ENCODE data around the gene RASA3.

The RASA3 gene

DNA sequence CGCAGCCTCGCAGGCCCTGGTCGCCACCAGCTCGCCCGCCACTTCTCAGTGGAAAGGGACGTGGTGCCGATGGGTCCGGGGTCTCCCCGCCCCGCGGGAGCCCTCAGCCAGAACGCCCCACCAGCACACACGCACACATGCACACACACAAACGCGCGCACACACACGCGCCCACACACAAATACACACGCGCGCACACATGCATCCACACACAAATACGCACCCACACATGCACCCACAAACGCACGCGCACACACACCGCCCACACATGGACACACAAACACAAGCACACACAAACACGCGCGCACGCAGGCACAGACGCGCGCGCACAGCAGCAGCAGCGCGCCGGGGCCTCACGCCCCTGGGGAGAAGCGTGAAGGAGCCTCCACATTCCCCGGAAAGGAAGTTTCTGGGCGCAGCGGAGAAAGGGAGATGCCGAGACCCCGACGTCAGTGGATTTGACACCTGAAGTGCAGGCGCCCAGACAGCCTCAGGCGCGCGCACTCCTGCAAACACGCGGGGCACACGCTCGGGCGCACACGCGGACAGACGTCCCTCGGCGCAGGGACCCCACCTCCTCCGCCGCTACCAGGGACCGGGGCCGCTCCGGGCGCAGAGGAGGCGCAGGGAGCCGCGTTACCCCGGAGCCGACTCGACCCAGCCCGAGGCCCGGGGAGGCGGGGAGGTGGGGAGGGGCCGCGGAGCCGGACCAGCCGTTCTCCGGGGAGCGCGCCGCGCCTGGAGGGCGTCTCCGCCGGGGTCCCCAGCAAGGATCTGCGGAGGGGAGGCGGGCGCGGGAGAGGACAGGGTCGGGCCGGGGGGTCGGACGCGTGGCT is 622 bp downstream of the RASA3 start:
- no peaks in the 10 kb centered on the region for H3K9me3 ChIP-seq (ENCODE audit: insufficient read depth, low read length)
- DNase-seq (ENCODE audit: low read depth, low spot score), result no peak
- peaks cover 7% of the 10 kb centered on the region for H3K36me3 ChIP-seq (ENCODE audit: insufficient read depth, insufficient read length, low read length)
- peak overlapping the region; percentile 81 for H3K9ac ChIP-seq (ENCODE audit: insufficient read length, low read depth)
- peak overlapping the region; percentile 72 for H3K4me3 ChIP-seq (ENCODE audit: insufficient read length, low read depth)
- TF ChIP-seq SUZ12 (IDR thresholded peaks at IDR 0.05; ENCODE audit: extremely low read depth, insufficient read depth, insufficient read length), result no peak
- no peak for TF ChIP-seq ZNF274 (IDR thresholded peaks at IDR 0.05; ENCODE audit: low read depth, low read length)
- no peak for TF ChIP-seq YY1 (IDR thresholded peaks at IDR 0.05; ENCODE audit: insufficient read depth, insufficient read length)
- H3K4me1 ChIP-seq (ENCODE audit: insufficient read depth, insufficient read length), result peaks cover 27% of the 10 kb centered on the region
- H3K27me3 ChIP-seq (ENCODE audit: insufficient read depth, insufficient read length), result peaks cover 25% of the 10 kb centered on the region

DNA sequence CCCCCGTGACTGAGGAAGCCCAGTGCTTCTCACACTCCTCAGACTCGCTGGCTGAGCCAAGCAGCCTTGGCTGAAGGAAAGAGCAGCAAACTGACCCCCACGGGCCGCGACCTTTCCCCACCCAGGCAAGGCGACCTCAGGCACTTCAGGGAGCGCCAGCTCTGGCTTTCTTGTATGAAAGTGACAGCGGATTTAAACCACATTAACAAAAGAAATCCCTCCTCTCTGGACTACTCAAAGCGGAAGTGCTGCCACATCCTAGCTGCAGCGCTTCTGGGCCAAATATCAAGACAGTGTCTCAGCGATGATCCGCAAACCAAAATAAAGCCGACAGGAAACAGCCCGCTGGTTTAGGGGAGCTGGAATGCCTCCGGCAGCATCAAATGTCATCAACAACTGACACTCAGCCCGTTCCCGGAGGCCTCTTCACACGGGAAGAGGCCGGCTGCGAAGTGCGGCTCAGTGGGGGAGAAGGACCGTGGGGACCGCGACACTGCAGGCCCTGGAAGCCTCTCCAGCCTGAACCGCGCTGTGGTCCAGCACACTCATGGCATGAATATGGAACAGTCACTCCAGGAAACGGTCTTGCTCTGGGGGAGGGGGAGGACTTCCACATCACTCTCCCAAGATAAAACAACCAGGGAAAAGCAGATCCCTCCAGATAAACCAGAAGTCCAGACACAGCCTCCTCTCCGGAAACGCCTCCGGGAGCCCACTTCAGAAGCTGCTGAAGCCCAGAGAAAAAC is 1.4 kb downstream of the RASA3 start:
- Histone ChIP-seq H3K9me3 (ENCODE audit: insufficient read depth, low read length) (no peaks in the 10 kb centered on the region), H3K4me3 (ENCODE audit: insufficient read length, low read depth) (peak overlapping the region; percentile 72), H3K27me3 (ENCODE audit: insufficient read depth, insufficient read length) (peaks cover 25% of the 10 kb centered on the region), H3K36me3 (ENCODE audit: insufficient read depth, insufficient read length, low read length) (peaks cover 7% of the 10 kb centered on the region), H3K4me1 (ENCODE audit: insufficient read depth, insufficient read length) (peaks cover 29% of the 10 kb centered on the region), H3K9ac (ENCODE audit: insufficient read length, low read depth) (peak overlapping the region; percentile 81)
- TF ChIP-seq YY1 (IDR thresholded peaks at IDR 0.05; ENCODE audit: insufficient read depth, insufficient read length) (no peak), ZNF274 (IDR thresholded peaks at IDR 0.05; ENCODE audit: low read depth, low read length) (no peak), SUZ12 (IDR thresholded peaks at IDR 0.05; ENCODE audit: extremely low read depth, insufficient read depth, insufficient read length) (no peak)
- no peak for DNase-seq (ENCODE audit: low read depth, low spot score)

DNA sequence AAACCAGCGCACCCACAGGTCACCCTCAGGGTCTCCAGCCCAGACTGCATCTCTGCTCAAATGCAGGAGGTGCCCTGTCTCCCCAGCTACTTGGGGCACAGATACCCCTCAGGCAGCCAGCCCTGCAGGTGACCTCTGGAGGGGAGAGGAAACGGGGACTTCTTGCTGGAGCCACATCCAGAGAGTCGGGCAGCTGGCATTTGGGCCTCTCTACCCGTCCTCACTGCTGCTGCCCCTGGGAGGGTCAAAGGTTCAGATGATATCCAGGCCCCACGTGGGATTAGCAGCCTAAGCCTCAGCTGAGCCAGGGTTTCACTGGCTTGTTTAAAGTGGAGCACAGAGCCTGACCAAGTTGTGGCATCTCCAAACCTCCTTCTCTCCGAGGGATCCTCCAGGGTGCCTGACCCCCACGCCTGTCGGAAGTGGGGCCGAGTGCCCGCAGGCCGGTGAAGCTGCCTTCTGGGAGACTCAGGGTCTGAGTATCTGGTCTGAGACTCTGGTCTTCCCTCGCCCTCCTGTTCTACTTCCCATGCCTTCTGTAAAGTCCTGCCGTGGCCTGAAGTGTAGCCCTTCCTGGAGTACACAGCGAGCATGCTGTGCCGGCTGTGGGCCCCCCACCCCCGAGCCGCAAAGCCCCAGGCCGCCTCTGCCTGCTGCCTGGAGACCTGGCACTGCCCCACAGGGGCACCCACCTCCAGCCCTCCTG is 2.1 kb downstream of the RASA3 start:
- Histone ChIP-seq H3K27me3 (ENCODE audit: insufficient read depth, insufficient read length) (peaks cover 25% of the 10 kb centered on the region), H3K9me3 (ENCODE audit: insufficient read depth, low read length) (no peaks in the 10 kb centered on the region), H3K9ac (ENCODE audit: insufficient read length, low read depth) (peak overlapping the region; percentile 66), H3K4me3 (ENCODE audit: insufficient read length, low read depth) (peak overlapping the region; percentile 72), H3K36me3 (ENCODE audit: insufficient read depth, insufficient read length, low read length) (peaks cover 7% of the 10 kb centered on the region), H3K4me1 (ENCODE audit: insufficient read depth, insufficient read length) (peaks cover 29% of the 10 kb centered on the region)
- DNase-seq (ENCODE audit: low read depth, low spot score), result no peak
- TF ChIP-seq SUZ12 (IDR thresholded peaks at IDR 0.05; ENCODE audit: extremely low read depth, insufficient read depth, insufficient read length) (no peak), ZNF274 (IDR thresholded peaks at IDR 0.05; ENCODE audit: low read depth, low read length) (no peak)

DNA sequence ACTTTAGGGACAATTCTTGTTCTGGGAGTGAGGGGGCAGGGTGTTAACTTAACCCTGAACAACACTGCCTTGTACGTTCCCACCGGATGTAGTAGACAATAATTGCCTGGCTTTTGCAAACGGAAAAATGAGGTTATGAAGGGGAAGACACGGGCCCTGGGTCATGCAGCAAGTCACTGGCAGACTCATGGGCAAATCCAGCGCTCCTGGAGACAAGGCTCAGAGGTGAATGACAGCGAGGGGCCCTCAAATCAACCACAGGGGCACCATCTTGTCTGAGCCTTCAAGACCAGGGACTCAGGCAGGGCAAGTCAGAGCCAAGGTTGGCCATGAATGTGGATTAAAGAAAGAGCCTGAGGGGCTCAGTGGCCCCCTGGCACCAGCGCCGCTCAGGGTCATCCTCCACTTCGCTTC is 2.8 kb downstream of the RASA3 start:
- DNase-seq (ENCODE audit: low read depth, low spot score), result no peak
- no peak overlapping the region for H3K4me3 ChIP-seq (ENCODE audit: insufficient read length, low read depth)
- no peak for TF ChIP-seq SUZ12 (IDR thresholded peaks at IDR 0.05; ENCODE audit: extremely low read depth, insufficient read depth, insufficient read length)
- TF ChIP-seq ZNF274 (IDR thresholded peaks at IDR 0.05; ENCODE audit: low read depth, low read length), result no peak
- TF ChIP-seq YY1 (IDR thresholded peaks at IDR 0.05; ENCODE audit: insufficient read depth, insufficient read length), result no peak
- peaks cover 25% of the 10 kb centered on the region for H3K27me3 ChIP-seq (ENCODE audit: insufficient read depth, insufficient read length)
- H3K9ac ChIP-seq (ENCODE audit: insufficient read length, low read depth), result no peak overlapping the region
- H3K4me1 ChIP-seq (ENCODE audit: insufficient read depth, insufficient read length), result peaks cover 25% of the 10 kb centered on the region
- no peaks in the 10 kb centered on the region for H3K9me3 ChIP-seq (ENCODE audit: insufficient read depth, low read length)
- H3K36me3 ChIP-seq (ENCODE audit: insufficient read depth, insufficient read length, low read length), result peaks cover 13% of the 10 kb centered on the region

DNA sequence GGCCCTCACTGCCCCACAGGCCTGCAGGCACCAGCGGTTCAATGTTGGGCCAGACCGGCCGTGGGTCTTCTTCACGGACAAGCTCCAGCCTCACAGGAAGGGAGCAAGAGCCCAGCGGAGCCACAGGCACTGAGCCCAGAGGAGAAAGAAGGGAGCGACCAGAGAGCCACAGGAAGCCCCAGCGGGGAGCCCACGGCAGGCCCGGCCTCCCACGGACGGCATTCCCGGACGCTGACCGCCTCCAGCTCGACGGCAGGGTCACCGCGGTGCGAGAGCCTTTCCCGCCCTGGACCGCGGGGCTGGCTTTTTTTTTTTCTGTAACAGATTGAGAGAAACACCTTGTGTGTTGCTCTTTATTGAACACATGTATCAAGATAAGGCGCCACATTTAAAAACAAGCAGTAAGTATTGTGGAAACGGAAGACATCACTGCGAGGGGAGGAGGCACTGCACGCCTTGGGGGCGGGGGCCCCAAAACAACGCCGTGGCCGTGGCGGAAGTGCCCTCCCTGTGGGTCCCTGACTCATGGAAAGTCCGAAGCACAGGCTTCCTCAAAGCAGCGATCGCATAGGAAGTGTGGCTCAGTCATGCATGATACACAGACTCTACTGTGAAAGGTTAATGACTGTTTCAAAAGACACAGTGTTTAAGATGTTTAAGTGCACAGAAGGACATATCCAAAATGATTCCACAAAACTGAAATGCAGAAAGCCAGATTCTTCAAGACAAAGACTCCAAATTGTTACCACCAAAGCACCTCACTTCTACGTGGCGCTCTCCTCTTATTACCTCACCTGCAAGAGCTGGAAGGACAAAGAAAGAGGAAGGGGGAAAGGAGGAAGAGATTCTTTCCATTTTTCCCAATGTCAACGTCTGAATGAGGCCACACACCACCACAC is 3.5 kb downstream of the RASA3 start:
- Histone ChIP-seq H3K9ac (ENCODE audit: insufficient read length, low read depth) (no peak overlapping the region), H3K36me3 (ENCODE audit: insufficient read depth, insufficient read length, low read length) (peaks cover 18% of the 10 kb centered on the region), H3K9me3 (ENCODE audit: insufficient read depth, low read length) (no peaks in the 10 kb centered on the region), H3K4me1 (ENCODE audit: insufficient read depth, insufficient read length) (peaks cover 25% of the 10 kb centered on the region), H3K4me3 (ENCODE audit: insufficient read length, low read depth) (no peak overlapping the region), H3K27me3 (ENCODE audit: insufficient read depth, insufficient read length) (peaks cover 25% of the 10 kb centered on the region)
- no peak for DNase-seq (ENCODE audit: low read depth, low spot score)
- TF ChIP-seq SUZ12 (IDR thresholded peaks at IDR 0.05; ENCODE audit: extremely low read depth, insufficient read depth, insufficient read length), result no peak
- no peak for TF ChIP-seq YY1 (IDR thresholded peaks at IDR 0.05; ENCODE audit: insufficient read depth, insufficient read length)
- TF ChIP-seq ZNF274 (IDR thresholded peaks at IDR 0.05; ENCODE audit: low read depth, low read length), result no peak

DNA sequence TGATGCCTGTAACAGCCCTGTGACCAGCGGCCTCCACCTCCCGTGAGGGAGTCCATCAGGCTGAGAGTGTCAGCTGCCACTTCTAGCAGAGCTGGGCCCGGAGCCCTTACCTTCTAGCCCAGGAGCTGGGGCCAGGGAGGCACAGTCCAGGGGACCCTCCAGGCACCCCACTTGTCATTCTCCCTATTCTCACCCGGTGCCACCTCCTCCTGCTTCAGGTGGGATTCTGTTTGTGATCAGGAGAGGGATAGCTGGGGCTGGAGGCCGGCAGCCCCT is 4.1 kb downstream of the RASA3 start:
- no peak overlapping the region for H3K4me3 ChIP-seq (ENCODE audit: insufficient read length, low read depth)
- H3K27me3 ChIP-seq (ENCODE audit: insufficient read depth, insufficient read length), result peaks cover 25% of the 10 kb centered on the region
- peaks cover 18% of the 10 kb centered on the region for H3K36me3 ChIP-seq (ENCODE audit: insufficient read depth, insufficient read length, low read length)
- peaks cover 27% of the 10 kb centered on the region for H3K4me1 ChIP-seq (ENCODE audit: insufficient read depth, insufficient read length)
- no peak overlapping the region for H3K9ac ChIP-seq (ENCODE audit: insufficient read length, low read depth)
- no peaks in the 10 kb centered on the region for H3K9me3 ChIP-seq (ENCODE audit: insufficient read depth, low read length)
- DNase-seq (ENCODE audit: low read depth, low spot score), result no peak
- TF ChIP-seq ZNF274 (IDR thresholded peaks at IDR 0.05; ENCODE audit: low read depth, low read length), result no peak
- no peak for TF ChIP-seq YY1 (IDR thresholded peaks at IDR 0.05; ENCODE audit: insufficient read depth, insufficient read length)
- TF ChIP-seq SUZ12 (IDR thresholded peaks at IDR 0.05; ENCODE audit: extremely low read depth, insufficient read depth, insufficient read length), result no peak

All from NT2/D1 (cell line).